DMS79 (cell line): ENCODE results near the gene ABHD12B.
"Not testable (repeated sequence)": the region's sequence is repeated elsewhere in the genome, so short reads cannot be mapped to it uniquely, and the experiment has no call there.

Experiments used
- DNase-seq: peaks from one replicate; lab custom pipeline; 2025; lab: John Stamatoyannopoulos, UW

ABHD12B gene

GRCh38 chr14:50935126-50936015 is 63.5 kb downstream of the ABHD12B start:
- no peak for DNase-seq

GRCh38 chr14:50936016-50936340 is 64.1 kb downstream of the ABHD12B start:
- DNase-seq: no peak

- no peak for DNase-seq
These were observed 65.0 kb downstream of the ABHD12B start for GRCh38 chr14:50936882-50937281.

GRCh38 chr14:50937325-50937724 is 65.5 kb downstream of the ABHD12B start:
- DNase-seq: no peak

GRCh38 chr14:50937800-50938199 is 65.9 kb downstream of the ABHD12B start:
- no peak for DNase-seq

GRCh38 chr14:50941151-50941550 is 69.3 kb downstream of the ABHD12B start:
- no peak for DNase-seq

GRCh38 chr14:50941638-50942037 is 69.8 kb downstream of the ABHD12B start:
- not testable (repeated sequence) for DNase-seq

- no peak for DNase-seq
These were observed 71.5 kb downstream of the ABHD12B start for GRCh38 chr14:50943261-50943942.

GRCh38 chr14:50943943-50944646 is 72.2 kb downstream of the ABHD12B start, which contains the start of gene PYGL:
Gene PYGL, minus strand, starts transcription at chr14:50944483. Its CDS starts 80 bp downstream, at chr14:50944403.
- DNase-seq: no peak

- peak; percentile 65 for DNase-seq
These were observed 73.0 kb downstream of the ABHD12B start for GRCh38 chr14:50944647-50945413.

- no peak for DNase-seq
These were observed 74.5 kb downstream of the ABHD12B start for GRCh38 chr14:50946234-50946935.

- DNase-seq: no peak
These were observed 75.6 kb downstream of the ABHD12B start for GRCh38 chr14:50947446-50947845.

- no peak for DNase-seq
These were observed 76.4 kb downstream of the ABHD12B start for GRCh38 chr14:50948205-50948604.

GRCh38 chr14:50951032-50951431 is 79.2 kb downstream of the ABHD12B start:
- DNase-seq: no peak

GRCh38 chr14:50953502-50953901 is 81.6 kb downstream of the ABHD12B start:
- no peak for DNase-seq
